PFSK-1 (cell line): ENCODE data around the gene CCR4.

Source experiments
- FOXP2 ChIP-seq: optimal IDR thresholded peaks from 2 replicates; pipeline ENCODE3; 2011; ENCODE audit warnings: borderline replicate concordance, control low read depth, inconsistent platforms; ENCODE audit not compliant: insufficient read depth; ENCODE audit errors: extremely low read length, extremely low read depth
- POLR2AphosphoS5 ChIP-seq: IDR thresholded peaks from 2 replicates; pipeline ENCODE4 v1.6.1; 2012; ENCODE audit warnings: low read depth, mild to moderate bottlenecking, control low read depth, low read length, moderate library complexity
- TAF1 ChIP-seq: IDR thresholded peaks from 2 replicates; pipeline ENCODE4 v1.6.1; 2012; ENCODE audit warnings: low read length, control low read depth, borderline replicate concordance; ENCODE audit not compliant: insufficient read depth
- TF ChIP-seq, protein P1 (sequence below), 2 experiments: IDR thresholded peaks; 2 replicates each; pipeline versions ENCODE4 v1.6.1 to v1.8.0; 2011 to 2012; ENCODE audit warnings: low read depth in 2 of 2, low read length in 2 of 2, control low read depth in 1 of 2, inconsistent platforms in 1 of 2, mild to moderate bottlenecking in 1 of 2, moderate library complexity in 1 of 2; ENCODE audit not compliant: insufficient read depth in 1 of 2

DNA sequence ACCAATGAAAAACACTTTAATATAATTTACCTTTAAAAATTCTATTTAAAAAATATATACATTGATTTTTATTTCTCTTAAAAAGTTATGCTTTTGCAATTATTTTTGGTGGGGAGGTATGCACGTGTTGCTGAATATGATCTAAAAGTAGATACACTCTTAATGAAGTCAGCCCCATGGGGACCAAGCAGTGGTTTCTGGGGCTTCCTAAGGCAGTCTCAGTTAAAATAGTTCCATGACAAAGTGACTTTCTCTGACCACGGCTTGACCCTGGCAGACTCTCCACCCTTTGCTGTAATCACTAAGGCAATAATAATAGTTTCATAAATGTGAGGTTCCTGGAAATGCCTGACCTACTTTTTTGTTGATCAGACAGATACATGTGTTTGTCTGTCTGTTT is 50.4 kb downstream of the CCR4 start:
- TF ChIP-seq, protein P1, sequence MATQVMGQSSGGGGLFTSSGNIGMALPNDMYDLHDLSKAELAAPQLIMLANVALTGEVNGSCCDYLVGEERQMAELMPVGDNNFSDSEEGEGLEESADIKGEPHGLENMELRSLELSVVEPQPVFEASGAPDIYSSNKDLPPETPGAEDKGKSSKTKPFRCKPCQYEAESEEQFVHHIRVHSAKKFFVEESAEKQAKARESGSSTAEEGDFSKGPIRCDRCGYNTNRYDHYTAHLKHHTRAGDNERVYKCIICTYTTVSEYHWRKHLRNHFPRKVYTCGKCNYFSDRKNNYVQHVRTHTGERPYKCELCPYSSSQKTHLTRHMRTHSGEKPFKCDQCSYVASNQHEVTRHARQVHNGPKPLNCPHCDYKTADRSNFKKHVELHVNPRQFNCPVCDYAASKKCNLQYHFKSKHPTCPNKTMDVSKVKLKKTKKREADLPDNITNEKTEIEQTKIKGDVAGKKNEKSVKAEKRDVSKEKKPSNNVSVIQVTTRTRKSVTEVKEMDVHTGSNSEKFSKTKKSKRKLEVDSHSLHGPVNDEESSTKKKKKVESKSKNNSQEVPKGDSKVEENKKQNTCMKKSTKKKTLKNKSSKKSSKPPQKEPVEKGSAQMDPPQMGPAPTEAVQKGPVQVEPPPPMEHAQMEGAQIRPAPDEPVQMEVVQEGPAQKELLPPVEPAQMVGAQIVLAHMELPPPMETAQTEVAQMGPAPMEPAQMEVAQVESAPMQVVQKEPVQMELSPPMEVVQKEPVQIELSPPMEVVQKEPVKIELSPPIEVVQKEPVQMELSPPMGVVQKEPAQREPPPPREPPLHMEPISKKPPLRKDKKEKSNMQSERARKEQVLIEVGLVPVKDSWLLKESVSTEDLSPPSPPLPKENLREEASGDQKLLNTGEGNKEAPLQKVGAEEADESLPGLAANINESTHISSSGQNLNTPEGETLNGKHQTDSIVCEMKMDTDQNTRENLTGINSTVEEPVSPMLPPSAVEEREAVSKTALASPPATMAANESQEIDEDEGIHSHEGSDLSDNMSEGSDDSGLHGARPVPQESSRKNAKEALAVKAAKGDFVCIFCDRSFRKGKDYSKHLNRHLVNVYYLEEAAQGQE (IDR thresholded peaks at IDR 0.05; ENCODE audit: insufficient read depth in 1 of 2, low read depth in 2 of 2, low read length in 2 of 2) = no peak
- TF ChIP-seq TAF1 = no peak
- no peak for TF ChIP-seq FOXP2
- no peak for TF ChIP-seq POLR2AphosphoS5
